GF-D8 (cell line): Measurements from ENCODE around the gene TRAPPC5.

ENCODE experiments used
- DNase-seq: peaks from one replicate; lab custom pipeline; 2025; lab: John Stamatoyannopoulos, UW

TRAPPC5 gene

DNA sequence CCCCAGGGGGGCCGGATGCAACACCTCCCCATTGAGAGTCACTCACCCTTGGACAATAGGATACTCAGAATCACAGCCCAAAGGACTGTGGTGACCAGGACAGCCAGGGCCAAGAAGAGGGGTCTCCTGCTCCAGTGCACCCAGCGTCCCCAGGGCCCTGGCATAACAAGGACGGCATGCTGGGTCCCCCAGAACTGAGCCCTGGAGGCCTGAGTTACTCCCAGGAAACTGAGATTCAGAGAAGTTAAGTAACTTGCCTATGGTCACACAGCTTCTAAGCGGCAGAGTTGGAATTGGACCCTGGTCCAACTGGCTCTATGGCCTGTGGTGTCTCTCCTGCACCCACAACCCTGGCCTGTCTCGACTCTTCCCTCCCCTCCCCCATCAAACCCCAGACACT is 51.0 kb downstream of the TRAPPC5 start:
- no peak for DNase-seq

DNA sequence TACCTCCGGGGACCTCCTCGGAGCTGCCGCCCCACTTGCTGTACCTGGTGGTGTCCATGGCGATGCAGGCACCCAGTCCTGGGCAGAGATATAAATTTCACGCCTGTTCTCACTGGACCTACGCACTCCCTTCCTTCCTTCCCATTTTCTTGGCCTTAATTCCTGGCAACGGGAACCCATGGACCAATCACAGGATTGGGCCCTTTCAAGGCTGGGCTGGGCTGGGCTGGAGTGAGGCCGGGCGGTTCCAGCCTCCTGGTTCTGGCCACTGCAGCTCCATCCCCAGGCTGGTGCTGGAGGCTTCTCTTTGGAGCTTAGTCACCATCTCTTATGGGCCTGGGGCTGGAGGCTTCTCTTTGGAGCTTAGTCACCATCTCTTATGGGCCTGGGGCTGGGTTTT is 51.4 kb downstream of the TRAPPC5 start, which contains the start of gene CLEC4G:
Gene CLEC4G (minus strand): TSS at position 66 of the 400 bp plus-strand sequence. CDS start 8 bp downstream, at position 58.
- DNase-seq: no peak

DNA sequence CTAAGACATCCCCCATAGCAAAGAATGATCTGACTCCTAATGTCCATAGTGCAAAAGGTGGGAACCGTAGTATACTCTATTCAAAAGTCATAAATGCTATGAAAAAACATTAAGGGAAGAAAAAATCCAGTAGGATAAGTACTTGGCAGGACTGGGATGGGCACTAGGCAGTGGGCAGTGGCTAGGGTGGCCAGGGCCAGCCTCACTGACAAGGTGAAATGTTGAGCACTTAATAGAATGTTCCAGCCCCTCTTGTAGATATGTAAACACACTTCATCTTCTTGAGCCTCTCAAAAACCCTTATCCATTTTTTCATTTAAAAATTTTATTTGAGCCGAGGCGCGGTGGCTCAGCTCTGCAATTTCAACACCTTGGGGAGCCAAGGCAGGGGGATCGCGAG is 52.7 kb downstream of the TRAPPC5 start:
- no peak for DNase-seq

DNA sequence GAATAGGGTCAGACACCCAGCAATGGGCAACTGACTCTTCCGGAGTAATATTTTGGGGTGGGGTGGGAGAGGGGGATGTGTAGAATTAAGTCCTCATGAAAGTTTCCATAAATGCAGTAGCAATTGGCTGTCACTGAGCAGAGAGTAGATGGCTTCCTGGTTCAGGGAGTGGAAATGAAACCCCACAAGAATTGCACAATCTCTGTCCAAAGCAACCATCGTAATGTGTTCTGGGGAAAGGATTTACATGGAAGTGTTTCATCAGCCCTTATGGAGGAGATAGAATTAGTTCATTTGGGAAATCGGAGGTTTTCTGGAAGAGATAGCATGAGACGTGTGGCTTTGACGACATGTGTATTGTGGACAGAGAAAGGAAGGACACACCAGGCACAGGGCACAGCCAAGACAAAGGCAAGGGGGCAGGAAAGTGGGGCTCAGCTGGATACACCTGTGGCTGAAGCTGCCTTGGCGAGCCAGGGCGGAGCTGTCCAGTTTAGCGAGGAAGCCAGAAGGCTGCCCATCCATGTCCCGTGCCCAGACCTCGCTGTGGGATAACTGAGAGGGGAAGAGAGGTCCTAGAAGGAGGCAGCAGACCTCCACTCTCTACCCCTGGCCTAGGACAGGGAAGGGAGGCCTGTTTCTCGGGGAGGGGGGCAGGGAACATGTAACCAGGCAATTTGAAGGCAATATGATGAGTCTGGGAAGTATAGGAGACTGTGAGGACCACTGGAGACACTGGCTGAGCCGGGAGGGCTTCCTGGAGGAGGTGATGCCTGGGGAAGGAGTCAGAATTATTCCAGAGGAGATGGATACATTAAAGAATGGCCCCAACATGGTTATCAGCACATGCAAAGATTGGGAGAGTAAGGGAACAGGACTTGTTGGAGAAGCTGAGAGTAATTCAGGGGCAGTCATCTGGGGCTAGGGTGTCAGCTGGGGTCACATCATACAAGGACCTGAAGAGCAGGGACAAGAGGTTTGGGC is 53.9 kb downstream of the TRAPPC5 start:
- DNase-seq: peak; percentile 46

DNA sequence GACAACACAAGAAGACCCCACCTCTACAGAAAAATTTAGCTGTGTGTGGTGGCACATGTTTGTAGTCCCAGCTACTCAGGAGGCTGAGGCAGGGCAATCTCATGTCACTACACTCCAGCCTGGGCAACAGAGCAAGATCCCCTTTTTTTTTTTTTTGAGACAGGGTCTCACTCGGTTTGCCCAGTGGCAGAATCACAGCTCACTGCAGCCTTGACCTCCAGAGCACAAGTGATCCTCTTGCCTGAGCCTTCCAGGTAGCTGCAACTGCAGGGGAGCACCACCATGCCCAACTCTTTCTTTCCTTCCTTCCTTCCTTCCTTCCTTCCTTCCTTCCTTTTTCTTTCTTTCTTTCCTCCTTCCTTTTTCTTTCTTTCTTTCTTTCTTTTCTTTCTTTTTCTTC is 55.5 kb downstream of the TRAPPC5 start:
- no peak for DNase-seq

DNA sequence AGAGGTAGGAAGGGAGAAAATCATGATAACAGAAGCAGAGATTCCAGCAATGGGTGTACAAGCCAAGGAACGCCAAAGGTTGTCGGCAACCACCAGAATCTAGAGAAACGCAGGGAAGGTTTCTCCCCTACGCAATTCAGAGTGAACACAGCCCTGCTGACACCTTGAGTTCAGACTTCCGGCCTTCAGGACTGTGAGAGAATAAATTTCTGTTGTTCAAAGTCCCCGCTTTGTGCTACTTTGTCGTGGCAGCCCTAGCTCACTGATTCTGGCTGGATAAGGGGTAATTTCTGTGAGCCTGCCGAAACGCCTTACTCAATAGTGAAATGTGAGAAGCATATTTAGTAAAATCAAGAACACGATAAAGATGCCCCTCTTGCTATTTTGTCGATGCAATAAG is 56.6 kb downstream of the TRAPPC5 start:
- DNase-seq: no peak
